NB4 (cell line): ENCODE results near the gene RPN1.

Source experiments
- POLR2A ChIP-seq: IDR thresholded peaks from 2 replicates; pipeline ENCODE4 v1.6.1; 2011; ENCODE audit warnings: mild to moderate bottlenecking; ENCODE audit not compliant: insufficient read length; ENCODE audit errors: extremely low read depth
- TF ChIP-seq, protein P1 (sequence below): IDR thresholded peaks from 2 replicates; pipeline ENCODE4 v1.6.1; 2011; ENCODE audit warnings: low read depth, low read length
- TF ChIP-seq, protein P2 (sequence below): IDR thresholded peaks from one replicate; pipeline ENCODE4 v1.5.1; 2012; ENCODE audit warnings: low read depth, low read length

DNA sequence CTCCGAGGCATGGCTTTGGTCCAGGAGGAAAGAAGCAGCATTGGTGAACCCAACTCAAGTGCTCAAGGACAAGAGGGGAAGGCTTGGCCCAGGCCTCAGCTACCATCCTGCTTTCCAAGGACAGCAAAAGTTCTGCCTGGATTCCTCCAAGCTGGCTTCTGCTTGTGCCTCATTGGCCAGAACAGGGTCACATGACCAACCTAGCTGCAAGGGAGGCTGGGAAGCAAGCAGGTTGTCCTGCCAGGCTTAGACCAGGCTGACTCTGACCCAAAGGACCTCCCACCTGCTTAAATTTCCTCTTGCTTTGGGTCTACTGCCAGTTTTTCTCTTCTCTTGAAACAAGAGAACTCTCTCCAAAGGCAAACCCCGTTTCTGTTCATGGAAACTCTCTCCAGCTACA lies 70.7 kb downstream of the RPN1 start:
- TF ChIP-seq, protein P1, sequence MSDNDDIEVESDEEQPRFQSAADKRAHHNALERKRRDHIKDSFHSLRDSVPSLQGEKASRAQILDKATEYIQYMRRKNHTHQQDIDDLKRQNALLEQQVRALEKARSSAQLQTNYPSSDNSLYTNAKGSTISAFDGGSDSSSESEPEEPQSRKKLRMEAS = no peak
- TF ChIP-seq POLR2A = no peak
- TF ChIP-seq, protein P2, sequence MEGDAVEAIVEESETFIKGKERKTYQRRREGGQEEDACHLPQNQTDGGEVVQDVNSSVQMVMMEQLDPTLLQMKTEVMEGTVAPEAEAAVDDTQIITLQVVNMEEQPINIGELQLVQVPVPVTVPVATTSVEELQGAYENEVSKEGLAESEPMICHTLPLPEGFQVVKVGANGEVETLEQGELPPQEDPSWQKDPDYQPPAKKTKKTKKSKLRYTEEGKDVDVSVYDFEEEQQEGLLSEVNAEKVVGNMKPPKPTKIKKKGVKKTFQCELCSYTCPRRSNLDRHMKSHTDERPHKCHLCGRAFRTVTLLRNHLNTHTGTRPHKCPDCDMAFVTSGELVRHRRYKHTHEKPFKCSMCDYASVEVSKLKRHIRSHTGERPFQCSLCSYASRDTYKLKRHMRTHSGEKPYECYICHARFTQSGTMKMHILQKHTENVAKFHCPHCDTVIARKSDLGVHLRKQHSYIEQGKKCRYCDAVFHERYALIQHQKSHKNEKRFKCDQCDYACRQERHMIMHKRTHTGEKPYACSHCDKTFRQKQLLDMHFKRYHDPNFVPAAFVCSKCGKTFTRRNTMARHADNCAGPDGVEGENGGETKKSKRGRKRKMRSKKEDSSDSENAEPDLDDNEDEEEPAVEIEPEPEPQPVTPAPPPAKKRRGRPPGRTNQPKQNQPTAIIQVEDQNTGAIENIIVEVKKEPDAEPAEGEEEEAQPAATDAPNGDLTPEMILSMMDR = no peak
